HUES48 (cell line): ENCODE data around the gene RBFOX1.

ENCODE experiments used
- H3K27ac ChIP-seq: one replicate; pipeline ENCODE4 v1.7.0; 2013; ENCODE audit warnings: low read depth, low read length, inconsistent platforms
- H3K27me3 ChIP-seq: 2 replicates; pipeline ENCODE4 v1.6.1; 2013; ENCODE audit warnings: mild to moderate bottlenecking, low read length; ENCODE audit not compliant: control insufficient read depth, insufficient read depth
- H3K36me3 ChIP-seq: 2 replicates; pipeline ENCODE4 v1.6.1; 2013; ENCODE audit warnings: low read length; ENCODE audit not compliant: control insufficient read depth, insufficient read depth
- H3K4me1 ChIP-seq: 2 replicates; pipeline ENCODE4 v1.6.1; 2013; ENCODE audit warnings: mild to moderate bottlenecking, low read length; ENCODE audit not compliant: control insufficient read depth, insufficient read depth
- H3K4me3 ChIP-seq: 2 replicates; pipeline ENCODE4 v1.5.1; 2013; ENCODE audit warnings: mild to moderate bottlenecking, low read depth, low read length
- H3K9ac ChIP-seq: 2 replicates; pipeline ENCODE4 v1.6.1; 2013; ENCODE audit warnings: mild to moderate bottlenecking, low read depth, low read length, moderate library complexity
- H3K9me3 ChIP-seq: 2 replicates; pipeline ENCODE4 v1.6.1; 2013; ENCODE audit warnings: low read length; ENCODE audit not compliant: control insufficient read depth, insufficient read depth

Gene RBFOX1

GRCh38 chr16:7561908-7562405 is 229.3 kb downstream of the RBFOX1 start:
- Histone ChIP-seq H3K4me3 (no peak overlapping the region), H3K9me3 (no peaks in the 10 kb centered on the region), H3K27ac (no peak overlapping the region), H3K27me3 (no peaks in the 10 kb centered on the region), H3K4me1 (peaks cover 3% of the 10 kb centered on the region; the same call in 1 of the 2 replicates), H3K36me3 (no peaks in the 10 kb centered on the region), H3K9ac (no peak overlapping the region)

GRCh38 chr16:7566360-7566759 is 233.7 kb downstream of the RBFOX1 start:
- H3K36me3 ChIP-seq = no peaks in the 10 kb centered on the region
- no peaks in the 10 kb centered on the region for H3K9me3 ChIP-seq
- no peaks in the 10 kb centered on the region for H3K27me3 ChIP-seq
- H3K27ac ChIP-seq = no peak overlapping the region
- no peak overlapping the region for H3K4me3 ChIP-seq
- H3K9ac ChIP-seq = no peak overlapping the region
- peaks cover 3% of the 10 kb centered on the region; the same call in 1 of the 2 replicates for H3K4me1 ChIP-seq

- no peaks in the 10 kb centered on the region for H3K4me1 ChIP-seq
- H3K27ac ChIP-seq = no peak overlapping the region
- H3K36me3 ChIP-seq = no peaks in the 10 kb centered on the region
- no peaks in the 10 kb centered on the region for H3K9me3 ChIP-seq
- no peak overlapping the region for H3K4me3 ChIP-seq
- no peaks in the 10 kb centered on the region for H3K27me3 ChIP-seq
- H3K9ac ChIP-seq = no peak overlapping the region
Measured at GRCh38 chr16:7571366-7571765, 238.7 kb downstream of the RBFOX1 start.

GRCh38 chr16:7577588-7577987 is 244.9 kb downstream of the RBFOX1 start:
- Histone ChIP-seq H3K9me3 (no peaks in the 10 kb centered on the region), H3K27ac (no peak overlapping the region), H3K36me3 (no peaks in the 10 kb centered on the region), H3K9ac (no peak overlapping the region), H3K4me1 (0 out of 2 replicates have a peak, but pooled peaks cover 4% of the 10 kb centered on the region), H3K4me3 (no peak overlapping the region), H3K27me3 (no peaks in the 10 kb centered on the region)

DNA sequence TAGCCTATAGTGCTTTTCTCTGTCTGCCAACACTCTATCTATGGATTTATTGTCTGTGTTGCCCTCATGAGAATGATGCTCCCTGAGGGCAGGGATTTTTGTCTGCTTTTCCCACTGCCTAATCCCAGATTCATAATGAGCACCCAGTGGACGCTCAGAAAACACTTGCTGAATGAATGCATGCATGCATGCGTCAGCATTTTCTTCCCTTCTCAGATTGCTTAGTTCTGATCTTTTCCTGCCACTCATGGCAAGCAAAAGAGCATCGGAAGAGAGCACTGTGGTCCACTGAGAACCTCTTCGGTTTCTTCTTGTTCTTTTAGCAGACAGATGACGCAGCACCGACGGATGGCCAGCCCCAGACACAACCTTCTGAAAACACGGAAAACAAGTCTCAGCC is 246.8 kb downstream of the RBFOX1 start:
- Histone ChIP-seq H3K27ac (no peak overlapping the region), H3K9ac (no peak overlapping the region), H3K9me3 (no peaks in the 10 kb centered on the region), H3K36me3 (no peaks in the 10 kb centered on the region), H3K27me3 (no peaks in the 10 kb centered on the region), H3K4me1 (0 out of 2 replicates have a peak, but pooled peaks cover 4% of the 10 kb centered on the region), H3K4me3 (no peak overlapping the region)

DNA sequence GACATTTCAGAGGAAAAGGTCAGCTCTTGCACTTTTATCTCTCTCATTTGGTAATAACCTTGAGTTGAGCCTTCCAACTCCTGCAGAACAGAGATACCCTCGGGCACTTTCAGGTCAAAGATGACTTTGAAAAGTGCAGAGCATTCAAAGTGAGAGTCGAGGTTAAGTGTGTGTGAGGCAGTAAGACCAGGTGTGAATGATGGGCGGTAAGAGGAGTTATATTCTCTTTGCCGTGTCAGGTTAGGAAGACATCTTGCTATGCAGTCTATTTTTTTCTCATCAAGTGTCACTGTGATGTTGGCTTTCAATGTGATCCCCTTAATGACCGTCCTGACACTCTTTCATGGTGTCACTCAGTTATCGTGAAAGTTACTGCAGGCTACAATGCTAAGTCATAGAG is 248.5 kb downstream of the RBFOX1 start:
- 0 out of 2 replicates have a peak, but pooled peaks cover 4% of the 10 kb centered on the region for H3K4me1 ChIP-seq
- no peaks in the 10 kb centered on the region for H3K36me3 ChIP-seq
- H3K9me3 ChIP-seq = no peaks in the 10 kb centered on the region
- no peak overlapping the region for H3K4me3 ChIP-seq
- H3K9ac ChIP-seq = no peak overlapping the region
- no peak overlapping the region for H3K27ac ChIP-seq
- H3K27me3 ChIP-seq = no peaks in the 10 kb centered on the region

- Histone ChIP-seq H3K36me3 (no peaks in the 10 kb centered on the region), H3K4me1 (0 out of 2 replicates have a peak, but pooled peaks cover 4% of the 10 kb centered on the region), H3K27me3 (no peaks in the 10 kb centered on the region), H3K9me3 (no peaks in the 10 kb centered on the region), H3K27ac (no peak overlapping the region), H3K4me3 (no peak overlapping the region), H3K9ac (no peak overlapping the region)
Measured at GRCh38 chr16:7583396-7583795, 250.8 kb downstream of the RBFOX1 start.

- Histone ChIP-seq H3K27ac (no peak overlapping the region), H3K27me3 (no peaks in the 10 kb centered on the region), H3K4me3 (no peak overlapping the region), H3K9ac (no peak overlapping the region), H3K36me3 (no peaks in the 10 kb centered on the region), H3K9me3 (no peaks in the 10 kb centered on the region), H3K4me1 (no peaks in the 10 kb centered on the region)
Measured at GRCh38 chr16:7584561-7584960, 251.9 kb downstream of the RBFOX1 start.

GRCh38 chr16:7585705-7586104 is 253.1 kb downstream of the RBFOX1 start:
- Histone ChIP-seq H3K9me3 (no peaks in the 10 kb centered on the region), H3K36me3 (no peaks in the 10 kb centered on the region), H3K9ac (no peak overlapping the region), H3K4me1 (no peaks in the 10 kb centered on the region), H3K4me3 (no peak overlapping the region), H3K27ac (no peak overlapping the region), H3K27me3 (no peaks in the 10 kb centered on the region)

GRCh38 chr16:7590934-7591333 is 258.3 kb downstream of the RBFOX1 start:
- Histone ChIP-seq H3K9me3 (no peaks in the 10 kb centered on the region), H3K27me3 (no peaks in the 10 kb centered on the region), H3K27ac (no peak overlapping the region), H3K9ac (no peak overlapping the region), H3K4me3 (no peak overlapping the region), H3K4me1 (no peaks in the 10 kb centered on the region), H3K36me3 (no peaks in the 10 kb centered on the region)

DNA sequence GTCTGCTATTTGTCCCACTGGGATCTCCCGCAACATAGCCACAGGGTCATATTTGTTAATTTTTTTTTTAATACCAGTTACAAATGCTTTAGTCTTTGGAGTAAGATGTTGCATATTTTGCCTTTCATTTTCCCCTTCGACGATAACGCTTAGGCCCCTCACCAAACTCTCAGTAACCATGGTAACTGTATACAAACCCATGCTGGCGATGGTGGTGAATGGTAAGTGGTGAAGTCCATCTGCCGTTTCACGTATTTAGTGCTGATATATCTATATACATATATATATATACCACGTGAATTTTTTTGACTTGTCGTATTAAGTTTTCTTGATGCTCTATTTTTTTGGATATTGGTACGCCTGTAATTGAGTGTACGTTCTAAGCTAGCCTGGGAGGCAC is 263.7 kb downstream of the RBFOX1 start:
- Histone ChIP-seq H3K27me3 (no peaks in the 10 kb centered on the region), H3K9ac (no peak overlapping the region), H3K36me3 (no peaks in the 10 kb centered on the region), H3K4me1 (peaks cover 2% of the 10 kb centered on the region; the same call in 1 of the 2 replicates), H3K9me3 (no peaks in the 10 kb centered on the region), H3K27ac (no peak overlapping the region), H3K4me3 (no peak overlapping the region)

GRCh38 chr16:7597677-7598076 is 265.0 kb downstream of the RBFOX1 start:
- H3K4me1 ChIP-seq = peaks cover 16% of the 10 kb centered on the region
- no peak overlapping the region for H3K9ac ChIP-seq
- H3K36me3 ChIP-seq = no peaks in the 10 kb centered on the region

More at GRCh38 chr16:7597677-7598076, 265.0 kb downstream of the RBFOX1 start:
- H3K27ac ChIP-seq = no peak overlapping the region
- no peaks in the 10 kb centered on the region for H3K27me3 ChIP-seq
- no peak overlapping the region for H3K4me3 ChIP-seq
- H3K9me3 ChIP-seq = no peaks in the 10 kb centered on the region
